Measurements from ENCODE around the gene PIN1.
"Not testable (repeated sequence)": the region's sequence is repeated elsewhere in the genome, so short reads cannot be mapped to it uniquely, and the experiment has no call there.

DNA sequence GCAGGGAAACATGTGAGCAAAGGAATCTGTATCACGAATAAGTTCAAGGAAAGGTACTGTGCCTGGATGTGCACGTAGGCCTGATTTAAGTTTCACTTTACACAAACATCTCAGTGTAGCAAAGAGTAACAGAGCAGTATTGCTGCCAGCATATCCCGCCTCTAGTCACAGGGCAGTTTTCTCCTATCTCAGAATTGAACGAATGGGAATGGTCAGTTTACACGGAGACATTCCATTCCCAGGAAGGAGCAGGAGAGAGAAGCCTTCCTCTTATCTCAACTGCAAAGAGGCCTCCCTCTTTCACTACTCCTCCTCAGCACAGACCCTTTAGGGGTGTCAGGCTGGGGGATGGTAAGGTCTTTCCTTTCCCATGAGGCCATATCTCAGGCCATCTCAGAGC is 45.5 kb upstream of the PIN1 start:
- not testable (repeated sequence) for TF ChIP-seq EZH2 (IDR thresholded peaks at IDR 0.05; ENCODE audit: borderline replicate concordance, low read length)
- TF ChIP-seq, protein P1, sequence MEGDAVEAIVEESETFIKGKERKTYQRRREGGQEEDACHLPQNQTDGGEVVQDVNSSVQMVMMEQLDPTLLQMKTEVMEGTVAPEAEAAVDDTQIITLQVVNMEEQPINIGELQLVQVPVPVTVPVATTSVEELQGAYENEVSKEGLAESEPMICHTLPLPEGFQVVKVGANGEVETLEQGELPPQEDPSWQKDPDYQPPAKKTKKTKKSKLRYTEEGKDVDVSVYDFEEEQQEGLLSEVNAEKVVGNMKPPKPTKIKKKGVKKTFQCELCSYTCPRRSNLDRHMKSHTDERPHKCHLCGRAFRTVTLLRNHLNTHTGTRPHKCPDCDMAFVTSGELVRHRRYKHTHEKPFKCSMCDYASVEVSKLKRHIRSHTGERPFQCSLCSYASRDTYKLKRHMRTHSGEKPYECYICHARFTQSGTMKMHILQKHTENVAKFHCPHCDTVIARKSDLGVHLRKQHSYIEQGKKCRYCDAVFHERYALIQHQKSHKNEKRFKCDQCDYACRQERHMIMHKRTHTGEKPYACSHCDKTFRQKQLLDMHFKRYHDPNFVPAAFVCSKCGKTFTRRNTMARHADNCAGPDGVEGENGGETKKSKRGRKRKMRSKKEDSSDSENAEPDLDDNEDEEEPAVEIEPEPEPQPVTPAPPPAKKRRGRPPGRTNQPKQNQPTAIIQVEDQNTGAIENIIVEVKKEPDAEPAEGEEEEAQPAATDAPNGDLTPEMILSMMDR (IDR thresholded peaks at IDR 0.05; ENCODE audit: low read length) = not testable (repeated sequence)
